GM18873 (cell line): ENCODE data around the gene STT3B.

ENCODE experiments used
- ATAC-seq: cut with Tn5 transposase; IDR thresholded peaks from one replicate; pipeline ENCODE4 v1.9.1; 2021; ENCODE audit warnings: mild to moderate bottlenecking, moderate library complexity, moderate number of reproducible peaks; ENCODE audit not compliant: unreplicated experiment, low FRiP score

Gene STT3B

GRCh38 chr3:31546162-31546561, 13.4 kb downstream of the STT3B start:
- ATAC-seq: no peak

GRCh38 chr3:31546725-31547124, 14.0 kb downstream of the STT3B start:
- no peak for ATAC-seq

- ATAC-seq: no peak
Measured at GRCh38 chr3:31550452-31551251, 17.9 kb downstream of the STT3B start.

GRCh38 chr3:31551646-31552045, 18.9 kb downstream of the STT3B start:
- ATAC-seq: no peak

- ATAC-seq: no peak
Measured at GRCh38 chr3:31552103-31552502, 19.4 kb downstream of the STT3B start.

- ATAC-seq: no peak
Measured at GRCh38 chr3:31553258-31553657, 20.5 kb downstream of the STT3B start.

GRCh38 chr3:31555204-31555603, 22.5 kb downstream of the STT3B start:
- ATAC-seq: no peak

- ATAC-seq: no peak
Measured at GRCh38 chr3:31559872-31560534, 27.3 kb downstream of the STT3B start.

GRCh38 chr3:31561891-31562290, 29.2 kb downstream of the STT3B start:
- ATAC-seq: no peak

GRCh38 chr3:31562525-31562924, 29.8 kb downstream of the STT3B start:
- no peak for ATAC-seq

- ATAC-seq: no peak
Measured at GRCh38 chr3:31565288-31565687, 32.6 kb downstream of the STT3B start.

- ATAC-seq: peak; percentile 69
Measured at GRCh38 chr3:31567036-31567435, 34.3 kb downstream of the STT3B start.

- ATAC-seq: no peak
Measured at GRCh38 chr3:31568649-31569048, 35.9 kb downstream of the STT3B start.

GRCh38 chr3:31571325-31571724, 38.6 kb downstream of the STT3B start:
- no peak for ATAC-seq

GRCh38 chr3:31572236-31573004, 39.7 kb downstream of the STT3B start:
- no peak for ATAC-seq

GRCh38 chr3:31573036-31573779, 40.5 kb downstream of the STT3B start:
- ATAC-seq: no peak

GRCh38 chr3:31575448-31575847, 42.7 kb downstream of the STT3B start:
- ATAC-seq: no peak

- ATAC-seq: no peak
Measured at GRCh38 chr3:31576521-31576920, 43.8 kb downstream of the STT3B start.

GRCh38 chr3:31577232-31577631, 44.5 kb downstream of the STT3B start:
- no peak for ATAC-seq

GRCh38 chr3:31579828-31580227, 47.1 kb downstream of the STT3B start:
- no peak for ATAC-seq

- no peak for ATAC-seq
Measured at GRCh38 chr3:31580645-31581044, 47.9 kb downstream of the STT3B start.
